ENCODE results near the gene DMD.
"Not testable (repeated sequence)": the region's sequence is repeated elsewhere in the genome, so short reads cannot be mapped to it uniquely, and the experiment has no call there.

DMD gene

GRCh38 chrX:32662516-32662915 is 548.8 kb downstream of the DMD start:
- in situ Hi-C loops (cut with MboI; ENCODE audit: low sequenced_read_pairs), result no loop called here

GRCh38 chrX:32644476-32645245 is 566.7 kb downstream of the DMD start:
- in situ Hi-C loops (cut with MboI; ENCODE audit: low sequenced_read_pairs), result no loop called here

- in situ Hi-C loops (cut with MboI; ENCODE audit: low sequenced_read_pairs), result no loop called here
These were observed 569.1 kb downstream of the DMD start for GRCh38 chrX:32642283-32642682.

DNA sequence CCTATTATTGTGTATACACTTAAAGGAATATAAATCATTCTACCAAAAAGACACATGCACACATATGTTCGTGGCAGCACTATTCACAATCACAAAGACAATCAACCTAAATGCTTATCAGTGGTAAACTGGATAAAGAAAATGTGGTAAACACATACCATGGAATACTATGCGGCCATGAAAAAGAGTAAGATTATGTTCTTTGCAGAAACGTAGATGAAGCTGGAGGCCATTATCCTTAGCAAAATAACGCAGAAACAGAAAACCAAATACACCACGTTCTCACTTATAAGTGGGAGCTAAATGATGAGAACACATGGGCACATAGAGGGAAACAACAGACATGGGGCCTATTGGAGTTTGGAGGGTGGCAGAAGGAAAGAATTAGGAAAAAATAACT is 593.2 kb downstream of the DMD start:
- in situ Hi-C loops (cut with MboI; ENCODE audit: low sequenced_read_pairs), result no loop called here

GRCh38 chrX:32614707-32615106 is 596.6 kb downstream of the DMD start:
- in situ Hi-C loops (cut with MboI; ENCODE audit: low sequenced_read_pairs), result no loop called here

DNA sequence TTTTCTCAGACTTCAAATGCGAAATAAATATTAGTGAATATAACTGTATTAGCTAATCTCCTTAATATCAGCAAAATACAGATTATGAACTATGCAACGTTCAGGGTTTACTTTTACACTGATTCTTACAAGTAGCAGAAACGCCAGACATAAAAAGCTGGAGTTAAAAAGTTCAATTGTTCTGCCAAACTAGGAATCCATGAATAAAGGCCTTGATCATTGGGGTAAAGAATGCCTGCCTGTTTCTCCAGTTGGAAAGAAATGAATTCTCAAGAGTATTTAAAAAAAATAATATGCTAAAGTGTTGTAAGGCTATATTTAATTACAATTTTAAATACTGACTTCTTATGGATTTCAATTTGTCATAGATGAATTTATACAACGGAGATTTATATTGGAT is 612.2 kb downstream of the DMD start:
- in situ Hi-C loops (cut with MboI; ENCODE audit: low sequenced_read_pairs), result no loop called here

DNA sequence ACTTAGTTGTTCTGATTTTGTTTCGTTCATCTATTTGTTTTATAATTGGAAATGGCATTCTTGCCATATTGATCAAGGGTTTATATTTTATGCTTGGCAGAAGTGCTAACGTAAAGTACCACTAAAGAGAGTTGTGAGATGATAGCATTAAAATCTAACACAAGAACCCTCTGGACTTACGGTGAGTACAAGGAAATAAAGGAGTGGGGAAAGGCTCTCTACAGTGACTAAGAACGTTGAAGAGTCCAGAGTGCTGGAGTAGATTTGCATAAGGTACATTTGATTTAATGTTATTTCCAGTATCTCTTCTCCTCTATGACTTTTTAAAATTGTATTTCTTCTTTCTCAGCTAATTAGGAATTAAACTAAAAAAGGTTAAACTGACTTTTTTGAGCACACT is 612.6 kb downstream of the DMD start:
- in situ Hi-C loops (cut with MboI; ENCODE audit: low sequenced_read_pairs), result no loop called here

- in situ Hi-C loops (cut with MboI; ENCODE audit: low sequenced_read_pairs), result no loop called here
These were observed 613.6 kb downstream of the DMD start for GRCh38 chrX:32597777-32598176.

DNA sequence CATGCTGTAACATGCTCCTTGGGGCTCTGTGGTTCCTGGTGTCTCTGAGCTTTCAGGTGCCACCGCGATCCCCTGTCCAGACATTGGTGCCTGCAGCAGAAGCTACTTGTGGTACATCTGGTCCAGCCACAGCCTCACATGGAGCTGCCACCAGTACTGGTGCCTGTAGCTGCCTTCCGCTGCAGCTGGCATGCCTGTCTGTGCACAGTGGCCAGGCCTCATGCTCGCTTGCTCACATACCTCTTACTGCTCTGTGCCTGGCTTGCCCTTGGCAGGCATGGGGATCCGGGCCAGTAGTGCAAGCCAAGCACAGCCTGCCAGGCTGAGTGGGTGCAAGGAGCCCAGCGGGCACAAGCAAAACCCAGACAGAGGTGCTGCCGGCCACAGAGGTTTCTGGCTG is 618.6 kb downstream of the DMD start:
- in situ Hi-C loops (cut with MboI; ENCODE audit: low sequenced_read_pairs), result no loop called here

GRCh38 chrX:32591589-32591988 is 619.8 kb downstream of the DMD start:
- in situ Hi-C loops (cut with MboI; ENCODE audit: low sequenced_read_pairs), result no loop called here

GRCh38 chrX:32582729-32583128 is 628.6 kb downstream of the DMD start:
- in situ Hi-C loops (cut with MboI; ENCODE audit: low sequenced_read_pairs), result no loop called here

DNA sequence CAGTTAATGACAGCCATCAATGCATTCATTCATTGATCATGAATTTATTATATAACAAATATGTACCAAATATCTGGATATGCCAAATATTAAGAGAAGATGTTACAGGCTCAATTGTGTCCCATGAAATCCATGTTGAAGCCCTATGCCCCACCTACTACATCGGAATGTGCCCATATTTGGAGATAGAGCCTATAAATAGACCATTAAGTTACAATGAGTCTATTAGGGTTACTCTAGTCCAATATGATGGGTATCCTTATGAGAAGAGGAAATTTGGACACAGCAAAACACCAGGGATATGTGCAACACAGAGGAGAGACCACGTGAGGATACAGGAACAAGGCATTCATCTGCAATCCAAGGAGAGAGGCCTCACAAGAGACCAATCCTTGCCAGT is 634.5 kb downstream of the DMD start:
- in situ Hi-C loops (cut with MboI; ENCODE audit: low sequenced_read_pairs), result no loop called here

DNA sequence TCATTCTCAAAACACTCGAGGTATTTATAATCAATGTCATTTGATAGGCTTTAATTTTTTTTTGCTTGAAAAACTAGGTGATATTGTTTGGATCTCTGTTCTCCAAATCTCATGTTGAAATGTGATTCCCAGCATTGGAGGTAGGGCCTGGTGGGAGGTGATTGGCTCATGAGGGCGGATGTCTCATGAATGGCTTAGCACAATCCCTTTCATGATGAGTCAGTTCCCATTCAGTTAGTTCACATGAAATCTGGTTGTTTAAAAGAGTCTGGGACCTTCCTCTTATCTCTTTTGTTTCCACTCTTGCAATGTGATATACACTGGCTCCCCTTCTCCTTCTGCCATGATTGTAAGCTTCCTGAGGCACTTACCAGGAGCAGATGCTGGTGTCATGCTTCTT is 638.7 kb downstream of the DMD start:
- in situ Hi-C loops (cut with MboI; ENCODE audit: low sequenced_read_pairs), result no loop called here

DNA sequence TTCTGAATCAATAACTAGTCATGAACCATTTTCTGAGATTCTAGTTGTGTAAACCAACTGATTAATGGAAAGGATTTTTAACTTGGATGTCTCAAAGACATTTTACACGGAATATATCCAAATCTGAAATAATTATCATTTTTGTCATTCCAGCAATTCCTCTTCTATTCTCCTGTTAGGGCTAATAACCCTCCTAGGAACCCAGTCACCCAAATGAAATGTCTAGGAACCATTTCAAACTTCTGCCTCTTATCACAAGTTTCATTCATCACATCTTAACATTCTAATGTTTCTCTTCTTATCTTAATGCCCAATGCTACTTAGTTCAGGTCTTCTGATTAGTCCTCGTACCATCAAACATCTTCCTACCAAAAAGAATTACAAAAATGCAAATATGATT is 639.8 kb downstream of the DMD start:
- in situ Hi-C loops (cut with MboI; ENCODE audit: low sequenced_read_pairs), result no loop called here

GRCh38 chrX:32562261-32562660 is 649.1 kb downstream of the DMD start:
- in situ Hi-C loops (cut with MboI; ENCODE audit: low sequenced_read_pairs), result no loop called here

DNA sequence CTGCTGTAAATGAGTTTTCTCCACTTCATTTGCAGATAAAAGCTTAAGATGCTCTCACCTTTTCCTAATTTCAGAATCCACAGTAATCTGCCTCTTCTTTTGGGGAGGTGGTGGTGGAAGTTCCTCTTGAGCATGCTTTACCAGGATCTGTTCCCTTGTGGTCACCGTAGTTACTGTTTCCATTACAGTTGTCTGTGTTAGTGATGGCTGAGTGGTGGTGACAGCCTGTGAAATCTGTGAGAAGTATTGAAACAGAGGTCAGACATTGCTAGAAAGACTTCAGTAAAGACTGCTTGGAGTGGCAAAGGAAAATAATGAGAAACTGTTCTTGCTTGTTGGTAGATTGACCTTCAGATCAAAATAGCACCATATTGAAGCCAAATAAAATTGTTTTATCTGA is 666.2 kb downstream of the DMD start:
- in situ Hi-C loops (cut with MboI; ENCODE audit: low sequenced_read_pairs), result no loop called here

- in situ Hi-C loops (cut with MboI; ENCODE audit: low sequenced_read_pairs), result no loop called here
These were observed 672.8 kb downstream of the DMD start for GRCh38 chrX:32538554-32538953.

DNA sequence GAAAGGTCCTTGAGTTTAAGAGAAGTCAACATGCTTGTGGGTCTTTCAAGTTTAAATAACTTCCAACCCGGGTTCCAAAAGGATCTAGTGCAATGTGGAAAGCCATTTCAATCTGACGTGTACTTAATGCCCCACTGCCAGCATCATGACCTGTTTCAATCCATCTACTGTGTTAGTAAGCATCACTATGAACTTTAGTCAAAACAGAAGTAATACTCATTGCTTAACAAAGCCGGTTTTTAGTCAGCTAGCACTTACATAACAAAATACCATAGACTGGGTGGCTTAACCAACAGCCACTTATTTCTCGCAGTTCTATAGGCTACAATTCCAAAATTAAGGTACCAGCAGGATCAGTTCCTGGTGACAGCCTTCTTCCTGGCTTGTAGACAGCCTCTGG is 677.5 kb downstream of the DMD start:
- in situ Hi-C loops (cut with MboI; ENCODE audit: low sequenced_read_pairs), result no loop called here

DNA sequence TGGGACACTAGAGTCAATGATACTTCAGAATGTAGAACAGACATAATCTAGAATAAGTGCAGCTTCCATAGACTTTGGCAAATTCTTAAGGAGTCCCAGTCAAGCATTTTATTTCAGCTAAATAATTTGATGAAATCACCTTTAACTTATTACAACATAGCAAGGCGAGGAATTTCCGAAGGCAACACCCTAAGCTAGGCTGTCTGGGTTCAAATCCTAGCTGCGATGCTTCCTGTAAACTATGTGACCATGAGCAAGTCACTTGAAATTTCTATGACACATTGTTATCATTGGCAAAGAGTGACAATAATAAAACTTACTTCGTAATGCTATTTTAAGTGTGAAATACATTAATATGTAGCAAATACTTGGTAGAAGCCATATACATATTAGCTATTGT is 679.1 kb downstream of the DMD start:
- in situ Hi-C loops (cut with MboI; ENCODE audit: low sequenced_read_pairs), result no loop called here

DNA sequence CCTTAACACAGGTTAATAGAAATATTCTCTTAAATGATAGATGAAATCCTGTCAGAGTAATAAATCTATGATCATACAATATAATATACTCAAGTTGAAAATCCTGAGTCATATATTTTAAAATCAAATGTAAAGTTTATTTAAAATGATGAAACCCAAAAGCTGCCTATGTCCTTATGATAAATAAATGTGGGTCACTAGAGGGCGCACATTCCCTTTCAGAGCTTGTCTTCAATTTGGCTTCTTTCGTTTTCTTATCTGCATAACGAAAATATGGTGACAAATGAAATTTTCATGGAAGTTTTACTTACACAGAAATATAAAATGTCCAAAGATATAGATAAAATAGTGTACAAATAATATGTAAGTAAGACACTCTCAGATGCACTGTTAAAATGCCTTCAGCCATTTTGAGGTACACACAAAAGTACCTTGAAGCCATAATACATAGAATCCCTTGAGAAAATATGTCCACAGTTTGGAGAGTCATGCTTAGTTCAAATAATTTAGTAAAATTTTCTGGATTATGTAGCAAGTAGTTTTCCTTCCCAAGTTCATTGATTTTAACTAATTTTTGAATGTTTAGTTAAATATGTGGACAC is 680.4 kb downstream of the DMD start:
- in situ Hi-C loops (cut with MboI; ENCODE audit: low sequenced_read_pairs), result no loop called here

- in situ Hi-C loops (cut with MboI; ENCODE audit: low sequenced_read_pairs), result not testable (repeated sequence)
These were observed 682.9 kb downstream of the DMD start for GRCh38 chrX:32528451-32528850.

- in situ Hi-C loops (cut with MboI; ENCODE audit: low sequenced_read_pairs), result no loop called here
These were observed 686.1 kb downstream of the DMD start for GRCh38 chrX:32525234-32525633.

- in situ Hi-C loops (cut with MboI; ENCODE audit: low sequenced_read_pairs), result no loop called here
These were observed 687.0 kb downstream of the DMD start for GRCh38 chrX:32524385-32524784.
